Endothelial cell (in vitro differentiated cells): ENCODE data around the gene SPATS2. TPM values are rescaled to one million over a fixed set of nuclear protein-coding genes. Genes with fewer than 3 reads are reported as not detected.

Source experiments
- DNase-seq: peaks from one replicate; pipeline ENCODE4 v3.0.0; 2021; ENCODE audit warnings: low spot score
- H3K27ac Mint-ChIP-seq: one replicate; pipeline ENCODE4 v1.8.0; 2021; ENCODE audit warnings: mixed read lengths, inconsistent platforms; ENCODE audit not compliant: unreplicated experiment
- H3K27me3 Mint-ChIP-seq: one replicate; pipeline ENCODE4 v1.8.0; 2021; ENCODE audit warnings: mild to moderate bottlenecking, moderate library complexity, mixed read lengths, inconsistent platforms; ENCODE audit not compliant: unreplicated experiment
- H3K36me3 Mint-ChIP-seq: one replicate; pipeline ENCODE4 v1.8.0; 2021; ENCODE audit warnings: mild to moderate bottlenecking, low read depth, mixed read lengths, inconsistent platforms; ENCODE audit not compliant: unreplicated experiment
- H3K4me1 Mint-ChIP-seq: one replicate; pipeline ENCODE4 v1.8.0; 2021; ENCODE audit warnings: mild to moderate bottlenecking, mixed read lengths, inconsistent platforms; ENCODE audit not compliant: unreplicated experiment
- H3K4me3 Mint-ChIP-seq: one replicate; pipeline ENCODE4 v1.8.0; 2021; ENCODE audit warnings: mild to moderate bottlenecking, mixed read lengths, inconsistent platforms; ENCODE audit not compliant: unreplicated experiment
- H3K9me3 Mint-ChIP-seq: one replicate; pipeline ENCODE4 v1.8.0; 2021; ENCODE audit warnings: mixed read lengths, inconsistent platforms; ENCODE audit not compliant: unreplicated experiment
- CTCF ChIP-seq: fragments of 200-600 bp; sonication (generic); IDR thresholded peaks from one replicate; pipeline ENCODE4 v1.5.0; 2021; ENCODE audit warnings: antibody characterized with exemption; ENCODE audit not compliant: unreplicated experiment
- total RNA-seq: library from RNA; stranded (reverse); fragmentation: NEBNext Ultra II Directional; extraction: Animal tissue kit (Norgen Biotek cat#: 25700); gene quantifications from one replicate; pipeline ENCODE4 v1.2.1, GENCODE V29; 2021; ENCODE audit not compliant: unreplicated experiment

The SPATS2 gene
- total RNA-seq, 1 donor from 2014 or later = 37.3 TPM

- Mint-ChIP-seq H3K4me1 (no peaks in the 10 kb centered on the region), H3K27ac (no peak overlapping the region), H3K36me3 (peaks cover 13% of the 10 kb centered on the region), H3K27me3 (no peaks in the 10 kb centered on the region), H3K4me3 (no peak overlapping the region), H3K9me3 (no peaks in the 10 kb centered on the region)
- TF ChIP-seq CTCF = no peak
- DNase-seq = no peak
Observed at GRCh38 chr12:49446571-49446970, 79.3 kb downstream of the SPATS2 start.

GRCh38 chr12:49448858-49449257 lies 81.6 kb downstream of the SPATS2 start:
- Mint-ChIP-seq H3K27ac (no peak overlapping the region), H3K4me3 (no peak overlapping the region), H3K9me3 (no peaks in the 10 kb centered on the region), H3K27me3 (no peaks in the 10 kb centered on the region), H3K4me1 (no peaks in the 10 kb centered on the region), H3K36me3 (peaks cover 16% of the 10 kb centered on the region)
- DNase-seq = no peak
- TF ChIP-seq CTCF = no peak

DNA sequence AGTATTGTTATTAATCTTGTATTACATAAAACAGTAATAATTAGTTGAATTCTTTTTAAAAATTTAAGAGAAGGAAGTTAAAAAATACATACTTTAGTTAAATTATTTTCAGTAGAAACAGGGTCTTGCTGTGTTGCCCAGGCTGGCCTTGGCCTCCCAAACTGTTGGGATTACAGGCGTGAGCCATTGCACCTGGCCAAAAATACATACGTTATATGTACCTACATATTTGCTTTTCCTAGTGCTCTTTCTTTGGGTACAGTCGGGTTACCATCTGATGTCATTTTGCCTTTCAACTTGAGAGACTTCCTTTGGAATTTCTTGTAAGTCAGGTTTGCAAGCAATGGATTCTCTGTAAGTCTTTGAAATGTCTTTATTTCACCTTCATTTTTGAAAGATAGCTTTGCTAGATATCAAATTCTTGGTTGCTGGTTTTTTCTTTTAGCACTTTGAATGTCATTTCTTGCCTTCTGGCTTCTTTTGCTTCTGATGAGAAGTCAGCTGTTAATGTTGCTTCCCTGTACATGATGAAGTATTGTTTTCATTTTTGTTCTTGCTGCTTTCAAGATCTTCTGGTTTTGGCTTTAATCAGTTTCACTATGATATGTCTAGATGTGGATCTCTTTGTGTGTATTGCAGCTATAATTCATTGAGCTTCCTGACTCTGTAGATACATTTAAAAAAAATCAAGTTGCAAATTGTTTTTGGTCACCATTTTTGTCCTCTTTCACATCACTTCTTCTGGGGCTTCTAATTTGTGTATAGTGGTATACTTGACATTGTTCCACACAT lies 84.4 kb downstream of the SPATS2 start:
- H3K27ac Mint-ChIP-seq = no peak overlapping the region
- DNase-seq = no peak
- no peak overlapping the region for H3K4me3 Mint-ChIP-seq
- H3K9me3 Mint-ChIP-seq = no peaks in the 10 kb centered on the region
- TF ChIP-seq CTCF = no peak
- H3K27me3 Mint-ChIP-seq = peaks cover 1% of the 10 kb centered on the region
- no peaks in the 10 kb centered on the region for H3K4me1 Mint-ChIP-seq
- H3K36me3 Mint-ChIP-seq = peaks cover 18% of the 10 kb centered on the region

- no peak for DNase-seq
- H3K36me3 Mint-ChIP-seq = peaks cover 9% of the 10 kb centered on the region
- H3K4me1 Mint-ChIP-seq = peaks cover 9% of the 10 kb centered on the region
- H3K27me3 Mint-ChIP-seq = peaks cover 3% of the 10 kb centered on the region
- no peak overlapping the region for H3K4me3 Mint-ChIP-seq
- no peak for TF ChIP-seq CTCF
- no peaks in the 10 kb centered on the region for H3K9me3 Mint-ChIP-seq
- H3K27ac Mint-ChIP-seq = no peak overlapping the region
Observed at GRCh38 chr12:49455501-49455900, 88.2 kb downstream of the SPATS2 start.

- H3K27me3 Mint-ChIP-seq = peaks cover 3% of the 10 kb centered on the region
- H3K36me3 Mint-ChIP-seq = peaks cover 9% of the 10 kb centered on the region
- H3K4me3 Mint-ChIP-seq = no peak overlapping the region
- TF ChIP-seq CTCF = no peak
- H3K27ac Mint-ChIP-seq = no peak overlapping the region
- H3K4me1 Mint-ChIP-seq = peaks cover 15% of the 10 kb centered on the region
- no peak for DNase-seq
- H3K9me3 Mint-ChIP-seq = no peaks in the 10 kb centered on the region
Observed at GRCh38 chr12:49456131-49456679, 88.9 kb downstream of the SPATS2 start.
